Breast epithelium (tissue), 3 donors: Measurements from ENCODE around the gene NUPR2.

ENCODE experiments used
- CTCF ChIP-seq, 3 donors: fragments of 450-650 bp; IDR thresholded peaks; one replicate each; pipeline ENCODE4 v1.5.1; 2016 to 2017; ENCODE audit warnings: antibody characterized with exemption in 3 of 3, mild to moderate bottlenecking in 3 of 3, moderate library complexity in 3 of 3
- POLR2A ChIP-seq: fragments of 450-650 bp; IDR thresholded peaks from one replicate; pipeline ENCODE4 v1.6.1; 2016; ENCODE audit warnings: antibody characterized with exemption, mild to moderate bottlenecking, moderate library complexity
- POLR2AphosphoS5 ChIP-seq, 3 donors: sonication (generic); formaldehyde crosslinking; IDR thresholded peaks; one replicate each; pipeline ENCODE4 v1.6.1; 2017; ENCODE audit warnings: antibody characterized with exemption in 3 of 3

DNA sequence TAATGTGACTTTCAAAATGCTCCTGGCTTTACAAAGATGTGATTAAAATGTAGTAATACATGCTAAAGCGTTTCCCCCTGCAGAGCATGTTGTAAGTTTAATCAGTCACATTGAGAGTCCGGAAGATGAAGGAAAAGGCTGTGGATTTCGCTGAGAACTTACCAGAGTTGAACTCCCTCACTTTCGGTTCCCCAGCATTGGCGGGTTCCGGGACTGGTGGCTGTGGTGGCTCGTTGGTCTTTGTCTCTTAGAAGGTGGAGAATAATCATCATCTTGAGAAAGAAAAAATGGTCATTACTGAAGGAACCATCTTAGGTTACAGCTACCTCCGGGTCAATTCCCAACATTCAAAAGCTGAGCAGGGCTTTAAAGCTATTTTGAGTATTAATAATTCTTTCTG, 9.6 kb upstream of the NUPR2 start:
- TF ChIP-seq POLR2A (no peak), POLR2AphosphoS5 (IDR thresholded peaks at IDR 0.05) (no peak), CTCF (IDR thresholded peaks at IDR 0.05) (no peak)
